Lower leg skin (tissue), 3 donors: ENCODE data around the gene NFYC.

Source experiments
- CTCF ChIP-seq, 3 donors: fragments of 450-650 bp; IDR thresholded peaks; one replicate each; pipeline ENCODE4 v1.5.1; 2016; ENCODE audit warnings: antibody characterized with exemption in 3 of 3, mild to moderate bottlenecking in 3 of 3, moderate library complexity in 2 of 3
- POLR2A ChIP-seq, 2 donors: fragments of 450-650 bp; IDR thresholded peaks; one replicate each; pipeline ENCODE4 v1.6.1; 2016 to 2017; ENCODE audit warnings: antibody characterized with exemption in 2 of 2, mild to moderate bottlenecking in 1 of 2, moderate library complexity in 1 of 2

- TF ChIP-seq CTCF (IDR thresholded peaks at IDR 0.05) = no peak
- no peak for TF ChIP-seq POLR2A (IDR thresholded peaks at IDR 0.05)
Measured at GRCh38 chr1:40798366-40799281, 107.1 kb downstream of the NFYC start.
